Stimulated activated CD4-positive, alpha-beta T cell treated with anti-CD3 and anti-CD28 coated beads, Interleukin-12 subunit alpha, Interleukin-12 subunit beta, amount 100 ng/mL, for 48 hours (primary cell): Measurements from ENCODE around the gene IL16.
"Not testable (repeated sequence)": the region's sequence is repeated elsewhere in the genome, so short reads cannot be mapped to it uniquely, and the experiment has no call there.

Experiments
- DNase-seq, 3 donors: peaks; one replicate each; pipeline ENCODE4 v3.0.0-alpha.2; 2020; ENCODE audit warnings: low read depth in 2 of 3, low spot score in 1 of 3

The IL16 gene

GRCh38 chr15:81309647-81310450 lies 113.2 kb downstream of the IL16 start:
- no peak for DNase-seq

GRCh38 chr15:81310480-81310879 lies 113.8 kb downstream of the IL16 start:
- no peak for DNase-seq

GRCh38 chr15:81311752-81312464 lies 115.2 kb downstream of the IL16 start:
- no peak for DNase-seq

- no peak for DNase-seq
Measured at GRCh38 chr15:81312790-81313543, 116.3 kb downstream of the IL16 start.

- DNase-seq, result no peak
Measured at GRCh38 chr15:81313686-81314085, 117.0 kb downstream of the IL16 start.

- no peak for DNase-seq
Measured at GRCh38 chr15:81314378-81314777, 117.7 kb downstream of the IL16 start.

GRCh38 chr15:81315452-81316175 lies 118.9 kb downstream of the IL16 start:
- no peak for DNase-seq

- no peak for DNase-seq
Measured at GRCh38 chr15:81316267-81316666, 119.6 kb downstream of the IL16 start.

- no peak for DNase-seq
Measured at GRCh38 chr15:81317642-81318017, 121.0 kb downstream of the IL16 start.

GRCh38 chr15:81321667-81322066 lies 125.0 kb downstream of the IL16 start:
- no peak for DNase-seq

- DNase-seq, result no peak
Measured at GRCh38 chr15:81322676-81323253, 126.1 kb downstream of the IL16 start.

GRCh38 chr15:81323559-81323943 lies 126.9 kb downstream of the IL16 start:
- DNase-seq, result no peak

GRCh38 chr15:81323944-81324881 lies 127.5 kb downstream of the IL16 start, which contains the start of gene STARD5:
Gene STARD5, minus strand, starts transcription at chr15:81324141. Its CDS starts 42 bp downstream, at chr15:81324099.
- peak; percentile 93 to 98 (median 95) for DNase-seq

- DNase-seq, result no peak
Measured at GRCh38 chr15:81326466-81327212, 130.0 kb downstream of the IL16 start.

- no peak for DNase-seq
Measured at GRCh38 chr15:81327516-81327915, 130.8 kb downstream of the IL16 start.

- DNase-seq, result no peak
Measured at GRCh38 chr15:81329446-81329845, 132.8 kb downstream of the IL16 start.

GRCh38 chr15:81330366-81331090 lies 133.8 kb downstream of the IL16 start:
- no peak for DNase-seq

GRCh38 chr15:81331141-81331540 lies 134.5 kb downstream of the IL16 start:
- not testable (repeated sequence) for DNase-seq
